HG02678 (cell line): ENCODE results near the gene ADAMTS2.

Experiments used
- ATAC-seq: cut with Tn5 transposase; IDR thresholded peaks from one replicate; pipeline ENCODE4 v1.9.1; 2021; ENCODE audit warnings: mild to moderate bottlenecking, moderate library complexity; ENCODE audit not compliant: unreplicated experiment

Gene ADAMTS2

DNA sequence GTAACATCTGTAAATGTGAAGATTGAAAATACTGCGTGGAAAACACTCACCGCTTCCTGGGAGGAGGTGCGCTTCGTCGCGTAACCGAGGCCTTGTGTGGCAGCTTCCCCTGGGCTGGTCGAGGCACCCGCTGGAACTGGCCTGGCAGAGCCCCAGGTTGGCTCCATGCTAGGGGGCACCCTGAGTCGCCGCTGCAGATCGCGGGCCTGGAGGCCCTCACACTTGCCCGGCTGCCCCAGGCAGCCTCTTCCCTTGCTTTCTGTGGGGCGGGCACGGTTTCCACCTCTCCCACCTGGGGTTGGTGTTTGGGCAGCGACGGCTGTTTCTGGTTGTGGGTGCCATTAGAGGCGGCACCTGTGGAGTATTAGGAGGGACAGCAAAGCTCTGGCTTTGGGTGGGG lies 284.2 kb downstream of the ADAMTS2 start:
- ATAC-seq, result no peak
